ENCODE data around the gene SUSD3. TPM values are rescaled to one million over a fixed set of nuclear protein-coding genes. Genes with fewer than 3 reads are reported as not detected.

Gene SUSD3
- total RNA-seq, 2 donors from 2014 or later: 7.0 to 21.4 TPM

- no peak for DNase-seq (ENCODE audit: low spot score)
- Histone ChIP-seq H3K27ac (no peak overlapping the region), H3K36me3 (no peaks in the 10 kb centered on the region), H3K27me3 (replicated peaks; ENCODE audit: insufficient read depth) (no peaks in the 10 kb centered on the region), H3K4me1 (ENCODE audit: control insufficient read depth in 1 of 2, low read depth in 2 of 2) (peaks cover 11 to 37% of the 10 kb centered on the region in 2 donors), H3K9me3 (no peaks in the 10 kb centered on the region), H3K4me3 (no peak overlapping the region)
- no peak for ATAC-seq (ENCODE audit: insufficient number of reproducible peaks, low FRiP score, low read depth)
- TF ChIP-seq, protein P1, sequence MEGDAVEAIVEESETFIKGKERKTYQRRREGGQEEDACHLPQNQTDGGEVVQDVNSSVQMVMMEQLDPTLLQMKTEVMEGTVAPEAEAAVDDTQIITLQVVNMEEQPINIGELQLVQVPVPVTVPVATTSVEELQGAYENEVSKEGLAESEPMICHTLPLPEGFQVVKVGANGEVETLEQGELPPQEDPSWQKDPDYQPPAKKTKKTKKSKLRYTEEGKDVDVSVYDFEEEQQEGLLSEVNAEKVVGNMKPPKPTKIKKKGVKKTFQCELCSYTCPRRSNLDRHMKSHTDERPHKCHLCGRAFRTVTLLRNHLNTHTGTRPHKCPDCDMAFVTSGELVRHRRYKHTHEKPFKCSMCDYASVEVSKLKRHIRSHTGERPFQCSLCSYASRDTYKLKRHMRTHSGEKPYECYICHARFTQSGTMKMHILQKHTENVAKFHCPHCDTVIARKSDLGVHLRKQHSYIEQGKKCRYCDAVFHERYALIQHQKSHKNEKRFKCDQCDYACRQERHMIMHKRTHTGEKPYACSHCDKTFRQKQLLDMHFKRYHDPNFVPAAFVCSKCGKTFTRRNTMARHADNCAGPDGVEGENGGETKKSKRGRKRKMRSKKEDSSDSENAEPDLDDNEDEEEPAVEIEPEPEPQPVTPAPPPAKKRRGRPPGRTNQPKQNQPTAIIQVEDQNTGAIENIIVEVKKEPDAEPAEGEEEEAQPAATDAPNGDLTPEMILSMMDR (IDR thresholded peaks at IDR 0.05): no peak
Measured at GRCh38 chr9:93066978-93067603, 8.6 kb downstream of the SUSD3 start.

DNA sequence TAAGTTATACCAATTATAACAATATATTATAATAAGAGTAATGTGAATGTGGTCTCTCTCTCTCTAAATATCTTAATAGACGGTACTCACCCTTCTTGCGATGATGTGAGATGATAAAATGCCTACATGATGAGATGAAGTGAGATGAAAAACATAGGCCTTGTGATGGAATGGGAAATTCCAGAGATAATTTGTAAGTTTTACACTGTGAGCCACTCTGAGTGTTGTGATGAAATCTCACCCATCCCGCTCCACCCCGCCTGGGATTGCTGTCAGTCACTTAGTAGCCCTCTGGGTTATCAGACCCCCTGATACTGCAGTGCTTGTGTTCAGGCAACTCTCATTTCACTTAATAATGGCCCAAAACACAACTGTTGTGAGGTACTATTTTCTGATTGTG lies 10.5 kb downstream of the SUSD3 start:
- ATAC-seq (ENCODE audit: insufficient number of reproducible peaks, low FRiP score, low read depth): no peak
- TF ChIP-seq, protein P1 (IDR thresholded peaks at IDR 0.05): no peak

DNA sequence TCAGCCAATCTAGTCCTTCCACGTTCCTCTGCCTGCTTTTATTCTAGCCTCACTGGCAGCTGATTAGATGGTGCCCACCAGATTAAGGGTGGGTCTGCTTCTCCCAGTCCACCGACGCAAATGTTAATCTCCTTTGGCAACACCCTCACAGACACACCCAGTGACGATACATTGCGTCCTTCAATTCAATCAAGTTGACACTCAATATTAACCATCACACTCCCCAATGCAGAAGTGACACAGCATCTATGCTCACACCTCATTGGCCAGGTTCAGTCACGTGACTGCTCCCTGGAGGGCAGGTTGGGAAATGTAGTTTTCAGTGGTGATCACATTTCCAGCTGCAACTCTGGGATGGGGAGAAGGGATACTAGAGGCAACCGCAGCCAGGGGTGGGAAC lies 13.0 kb downstream of the SUSD3 start:
- no peak for DNase-seq (ENCODE audit: low spot score)
- Histone ChIP-seq H3K9me3 (no peaks in the 10 kb centered on the region), H3K27me3 (replicated peaks; ENCODE audit: insufficient read depth) (no peaks in the 10 kb centered on the region), H3K36me3 (no peaks in the 10 kb centered on the region), H3K4me1 (ENCODE audit: control insufficient read depth in 1 of 2, low read depth in 2 of 2) (peaks cover 3 to 33% of the 10 kb centered on the region in 2 donors), H3K4me3 (no peak overlapping the region), H3K27ac (no peak overlapping the region)
- no peak for ATAC-seq (ENCODE audit: insufficient number of reproducible peaks, low FRiP score, low read depth)
- TF ChIP-seq, protein P1 (IDR thresholded peaks at IDR 0.05): no peak

More for the DNA sequence above, 10.5 kb downstream of the SUSD3 start:
- Histone ChIP-seq H3K27me3 (replicated peaks; ENCODE audit: insufficient read depth) (no peaks in the 10 kb centered on the region), H3K27ac (no peak overlapping the region), H3K4me3 (no peak overlapping the region), H3K4me1 (ENCODE audit: control insufficient read depth in 1 of 2, low read depth in 2 of 2) (peaks cover 15 to 48% of the 10 kb centered on the region in 2 donors), H3K36me3 (no peaks in the 10 kb centered on the region), H3K9me3 (no peaks in the 10 kb centered on the region)
- DNase-seq (ENCODE audit: low spot score): no peak

- no peak overlapping the region for H3K4me3 ChIP-seq
- H3K4me1 ChIP-seq (ENCODE audit: control insufficient read depth in 1 of 2, low read depth in 2 of 2): peaks cover 3 to 33% of the 10 kb centered on the region in 2 donors
- DNase-seq (ENCODE audit: low spot score) (no peak), ATAC-seq (ENCODE audit: insufficient number of reproducible peaks, low FRiP score, low read depth) (no peak)
- peak overlapping the region; percentile 4 to 37 for H3K27ac ChIP-seq
- H3K9me3 ChIP-seq: no peaks in the 10 kb centered on the region
- TF ChIP-seq, protein P1 (IDR thresholded peaks at IDR 0.05): no peak
- no peaks in the 10 kb centered on the region for H3K27me3 ChIP-seq (replicated peaks; ENCODE audit: insufficient read depth)
- no peaks in the 10 kb centered on the region for H3K36me3 ChIP-seq
Measured at GRCh38 chr9:93072383-93072795, 13.9 kb downstream of the SUSD3 start.

GRCh38 chr9:93076101-93076791 lies 17.7 kb downstream of the SUSD3 start:
- Histone ChIP-seq H3K36me3 (no peaks in the 10 kb centered on the region), H3K4me1 (ENCODE audit: control insufficient read depth in 1 of 2, low read depth in 2 of 2) (peaks cover 3 to 29% of the 10 kb centered on the region in 2 donors), H3K9me3 (no peaks in the 10 kb centered on the region), H3K4me3 (no peak overlapping the region), H3K27ac (no peak overlapping the region), H3K27me3 (replicated peaks; ENCODE audit: insufficient read depth) (no peaks in the 10 kb centered on the region)
- ATAC-seq (ENCODE audit: insufficient number of reproducible peaks, low FRiP score, low read depth) (no peak), DNase-seq (ENCODE audit: low spot score) (no peak)
- TF ChIP-seq, protein P1 (IDR thresholded peaks at IDR 0.05): no peak
